ENCODE measurements around the gene TNFSF10. TPM values are rescaled to one million over a fixed set of nuclear protein-coding genes. Genes with fewer than 3 reads are reported as not detected.

Gene TNFSF10
- total and polyA plus RNA-seq, 2 donors (not counting 1 experiment from before 2014, with no cell fraction given) = 16.4 to 21.0 TPM

DNA sequence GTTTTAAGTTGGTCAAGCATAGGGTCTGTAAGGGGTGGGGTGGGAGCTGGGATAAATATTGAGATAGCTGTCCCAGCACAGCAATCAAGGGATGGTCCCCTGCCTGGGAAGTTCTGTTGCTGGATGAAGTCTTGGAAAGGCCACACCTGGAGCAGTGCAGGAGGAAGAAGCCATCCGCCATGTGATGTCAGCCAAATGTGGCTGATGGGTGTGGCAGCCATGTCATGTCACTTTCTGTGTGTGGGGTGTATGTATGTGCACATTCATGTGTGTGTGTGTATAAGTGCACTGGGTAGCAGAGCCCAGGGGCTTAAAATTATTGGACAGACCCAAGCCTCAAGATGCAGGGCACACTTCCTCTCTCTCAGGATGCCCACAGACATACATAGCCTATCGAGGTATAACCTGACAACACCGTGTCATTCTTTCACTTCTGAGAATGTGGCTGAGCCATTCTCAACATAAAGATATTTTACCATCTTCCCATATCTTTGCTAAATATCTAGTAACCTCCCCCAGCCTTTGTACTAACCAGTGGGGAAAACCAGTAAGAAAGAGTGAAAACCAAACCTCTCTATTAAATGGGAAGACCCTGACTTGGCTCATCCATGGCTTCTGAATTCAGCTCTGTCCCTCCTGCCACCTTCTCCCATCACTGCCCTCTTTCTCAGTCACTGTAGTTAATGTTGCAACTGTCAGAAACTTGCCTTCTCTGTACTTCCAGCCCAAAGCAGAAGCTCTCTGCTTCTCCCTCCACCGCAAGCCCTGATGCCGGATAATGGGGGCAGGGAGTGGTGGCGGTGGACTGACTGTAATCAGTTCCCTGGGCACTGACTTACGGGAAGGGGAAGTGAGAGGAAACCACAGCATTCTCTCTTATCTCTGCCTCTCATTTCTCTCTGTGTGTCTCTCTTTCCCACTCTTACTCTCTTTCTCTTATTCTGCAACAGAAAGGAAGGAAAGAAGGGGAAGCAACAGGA, 11.2 kb downstream of the TNFSF10 start:
- peaks cover 56% of the 10 kb centered on the region for H3K4me1 Mint-ChIP-seq
- H3K9ac ChIP-seq (ENCODE audit: low read length) = peak overlapping the region; percentile 5
- intact Hi-C loops (cut with micrococcal nuclease) = no loop called here
- 33% methylated on average over 3 of the region's 7 CpGs for WGBS (ENCODE audit: insufficient coverage)
- peaks cover 24 to 32% of the 10 kb centered on the region in 2 donors for H3K4me1 ChIP-seq (ENCODE audit: control insufficient read depth in 2 of 2, insufficient read depth in 2 of 2, low read length in 2 of 2)
- TF ChIP-seq CTCF (IDR thresholded peaks at IDR 0.05) (no peak), EZH2 (IDR thresholded peaks at IDR 0.05; ENCODE audit: borderline replicate concordance, insufficient read depth, low read depth, low read length, poor library complexity, severe bottlenecking) (no peak)
- H2AFZ ChIP-seq (ENCODE audit: insufficient read depth, low read depth, low read length, poor library complexity, severe bottlenecking) = peak overlapping the region; percentile 16
- H3K79me2 ChIP-seq (ENCODE audit: control insufficient read depth, insufficient read depth, low read length) = peaks cover 19% of the 10 kb centered on the region
- no peaks in the 10 kb centered on the region for H3K27me3 ChIP-seq (replicated peaks in 1 of 4; ENCODE audit: control extremely low read depth in 1 of 4, control insufficient read depth in 3 of 4, insufficient read depth in 4 of 4, low read length in 3 of 4)
- ChIA-PET CTCF (interaction anchor here (3.1 kb wide), 1 partner anchor 11 kb away, joined by 11 read pairs; the partner anchor contains the start of gene TNFSF10), POLR2A (no interaction called here)
- no peaks in the 10 kb centered on the region for H3K27me3 Mint-ChIP-seq
- H3K27ac ChIP-seq (ENCODE audit: low read length in 2 of 2) = peak overlapping the region; percentile 18 to 56
- H3K4me3 ChIP-seq (ENCODE audit: control extremely low read depth in 1 of 5, extremely low read depth in 1 of 5, insufficient read depth in 1 of 5, low read depth in 2 of 5, low read length in 4 of 5) = peak overlapping the region in 1 of 5 experiments; percentile 16
- ATAC-seq (ENCODE audit: low read depth) = peak; percentile 78
- H4K20me1 ChIP-seq (ENCODE audit: control insufficient read depth, insufficient read depth, low read length, poor library complexity, severe bottlenecking) = peaks cover 16% of the 10 kb centered on the region
- peak; percentile 56 for DNase-seq
- peak overlapping the region; percentile 65 for H3K4me2 ChIP-seq (replicated peaks; ENCODE audit: low read depth, low read length, poor library complexity, severe bottlenecking)
- no peaks in the 10 kb centered on the region for H3K9me3 ChIP-seq (ENCODE audit: control extremely low read depth in 1 of 3, control insufficient read depth in 2 of 3, insufficient read depth in 1 of 3, low read length in 2 of 3)
- peak overlapping the region; percentile 67 for H3K4me3 Mint-ChIP-seq
- no peaks in the 10 kb centered on the region for H3K9me3 Mint-ChIP-seq (ENCODE audit: insufficient read depth)
- peaks cover 18 to 74% of the 10 kb centered on the region in 2 experiments for H3K36me3 ChIP-seq (replicated peaks in 1 of 2; ENCODE audit: control extremely low read depth in 1 of 2, control insufficient read depth in 1 of 2, extremely low read depth in 1 of 2, insufficient read depth in 2 of 2, low read length in 1 of 2)
- peak overlapping the region; percentile 85 for H3K27ac Mint-ChIP-seq

GRCh38 chr3:172506094-172506493, 17.1 kb downstream of the TNFSF10 start:
- no peak overlapping the region for H3K4me2 ChIP-seq (replicated peaks; ENCODE audit: low read depth, low read length, poor library complexity, severe bottlenecking)
- Mint-ChIP-seq H3K9me3 (ENCODE audit: insufficient read depth) (no peaks in the 10 kb centered on the region), H3K4me1 (peaks cover 6% of the 10 kb centered on the region), H3K27me3 (no peaks in the 10 kb centered on the region), H3K27ac (no peak overlapping the region), H3K4me3 (no peak overlapping the region)
- H3K36me3 ChIP-seq (replicated peaks in 1 of 2; ENCODE audit: control extremely low read depth in 1 of 2, control insufficient read depth in 1 of 2, extremely low read depth in 1 of 2, insufficient read depth in 2 of 2, low read length in 1 of 2) = peaks cover 12 to 48% of the 10 kb centered on the region in 2 experiments
- peaks cover 0 to 3% (median 3%) of the 10 kb centered on the region in 3 donors for H3K9me3 ChIP-seq (ENCODE audit: control extremely low read depth in 1 of 3, control insufficient read depth in 2 of 3, insufficient read depth in 1 of 3, low read length in 2 of 3)
- TF ChIP-seq EZH2 (IDR thresholded peaks at IDR 0.05; ENCODE audit: borderline replicate concordance, insufficient read depth, low read depth, low read length, poor library complexity, severe bottlenecking) = no peak
- TF ChIP-seq CTCF (IDR thresholded peaks at IDR 0.05) = no peak
- no peak overlapping the region for H3K4me3 ChIP-seq (ENCODE audit: control extremely low read depth in 1 of 5, extremely low read depth in 1 of 5, insufficient read depth in 1 of 5, low read depth in 2 of 5, low read length in 4 of 5)
- ChIA-PET POLR2A (interaction anchor here (0.7 kb wide), 1 partner anchor 9 kb away, joined by 6 read pairs; no protein-coding TSS in a partner anchor), CTCF (no interaction called here)
- ATAC-seq (ENCODE audit: low read depth) = no peak
- no peaks in the 10 kb centered on the region for H4K20me1 ChIP-seq (ENCODE audit: control insufficient read depth, insufficient read depth, low read length, poor library complexity, severe bottlenecking)
- H3K79me2 ChIP-seq (ENCODE audit: control insufficient read depth, insufficient read depth, low read length) = no peaks in the 10 kb centered on the region
- H3K9ac ChIP-seq (ENCODE audit: low read length) = no peak overlapping the region
- no peak overlapping the region for H2AFZ ChIP-seq (ENCODE audit: insufficient read depth, low read depth, low read length, poor library complexity, severe bottlenecking)
- no peaks in the 10 kb centered on the region for H3K27me3 ChIP-seq (replicated peaks in 1 of 4; ENCODE audit: control extremely low read depth in 1 of 4, control insufficient read depth in 3 of 4, insufficient read depth in 4 of 4, low read length in 3 of 4)
- no peaks in the 10 kb centered on the region for H3K4me1 ChIP-seq (ENCODE audit: control insufficient read depth in 2 of 2, insufficient read depth in 2 of 2, low read length in 2 of 2)
- no peak for DNase-seq
- intact Hi-C loops (cut with micrococcal nuclease) = no loop called here
- H3K27ac ChIP-seq (ENCODE audit: low read length in 2 of 2) = no peak overlapping the region
